ENCODE measurements around the gene DUSP3. TPM values are rescaled to one million over a fixed set of nuclear protein-coding genes. Genes with fewer than 3 reads are reported as not detected.
"Not testable (repeated sequence)": the region's sequence is repeated elsewhere in the genome, so short reads cannot be mapped to it uniquely, and the experiment has no call there.

DUSP3 gene
- total RNA-seq, 2 donors from 2014 or later = 9.2 to 11.0 TPM

GRCh38 chr17:43813386-43813785, 34.6 kb upstream of the DUSP3 start:
- Mint-ChIP-seq H3K4me3 (no peak overlapping the region), H3K4me1 (ENCODE audit: low read depth) (no peaks in the 10 kb centered on the region), H3K27me3 (ENCODE audit: low read depth) (peaks cover 6% of the 10 kb centered on the region), H3K27ac (no peak overlapping the region), H3K36me3 (ENCODE audit: insufficient read depth in 2 of 2) (no peaks in the 10 kb centered on the region), H3K9me3 (no peaks in the 10 kb centered on the region)
- ATAC-seq (replicated peaks in 1 of 2) = no peak
- DNase-seq = no peak

DNA sequence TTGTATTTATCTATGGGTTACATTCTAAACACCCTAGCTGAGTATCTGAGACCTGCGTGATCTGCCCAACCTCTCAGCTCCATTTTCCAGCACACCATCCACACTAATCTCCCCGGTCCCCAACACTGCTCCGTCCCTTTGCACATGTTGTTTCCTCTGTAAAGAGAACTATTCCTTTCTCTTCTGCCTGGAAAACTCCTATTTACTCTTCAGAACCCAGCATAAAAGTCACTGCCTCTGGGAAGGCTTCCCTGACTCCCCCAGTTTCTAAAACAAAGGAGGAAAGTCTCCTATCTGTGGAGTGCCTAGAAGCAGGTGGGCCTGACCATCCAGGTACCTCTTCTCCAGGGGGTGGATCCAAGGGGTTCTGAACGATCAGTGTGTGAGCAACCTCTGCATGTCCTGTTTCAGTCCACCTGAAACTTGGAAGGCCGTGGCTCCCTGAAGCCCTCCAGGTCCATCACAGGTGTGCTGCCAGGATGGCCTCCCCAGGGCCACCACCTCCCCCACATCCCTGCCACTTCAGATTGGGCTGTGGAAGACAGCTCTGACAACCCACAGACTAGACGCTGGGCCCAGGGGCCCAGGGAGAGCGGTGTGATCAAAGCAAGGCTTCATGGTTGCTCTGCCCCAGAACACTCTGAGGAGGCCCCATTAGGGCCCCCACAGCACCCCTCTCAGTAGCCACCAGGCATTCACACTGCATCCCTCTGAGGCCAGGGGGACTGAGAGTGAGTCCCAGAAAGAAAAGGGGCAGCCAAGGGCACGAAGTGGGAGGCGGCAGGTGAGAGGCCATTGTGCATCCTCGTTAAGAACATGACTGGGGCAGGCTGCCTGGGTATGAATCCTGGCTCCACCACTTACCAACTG, 33.9 kb upstream of the DUSP3 start:
- DNase-seq (no peak), ATAC-seq (replicated peaks in 1 of 2) (no peak)
- no peak overlapping the region for H3K4me3 Mint-ChIP-seq
- no peaks in the 10 kb centered on the region for H3K4me1 Mint-ChIP-seq (ENCODE audit: low read depth)
- peaks cover 6% of the 10 kb centered on the region for H3K27me3 Mint-ChIP-seq (ENCODE audit: low read depth)
- H3K9me3 Mint-ChIP-seq = no peaks in the 10 kb centered on the region
- no peak overlapping the region for H3K27ac Mint-ChIP-seq
- no peaks in the 10 kb centered on the region for H3K36me3 Mint-ChIP-seq (ENCODE audit: insufficient read depth in 2 of 2)

DNA sequence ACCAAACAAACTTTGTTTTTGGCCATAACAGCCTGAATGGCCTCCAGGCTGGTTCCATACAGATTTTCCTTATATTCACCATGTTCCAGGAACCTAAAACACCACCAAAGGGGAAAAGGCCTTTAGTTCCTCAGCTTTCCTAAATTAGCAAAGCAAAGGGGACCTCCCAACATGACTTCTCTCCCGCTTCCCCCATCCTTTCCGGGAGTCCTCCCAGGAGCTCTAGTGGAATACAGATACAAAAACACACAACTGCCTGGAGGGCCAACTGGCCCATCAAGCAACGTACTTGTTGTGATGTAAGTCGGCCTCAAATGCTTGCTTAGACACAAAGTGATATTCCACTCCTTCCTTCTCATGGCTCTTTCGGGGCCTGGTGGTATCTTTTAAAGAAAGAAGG, 32.0 kb upstream of the DUSP3 start:
- Mint-ChIP-seq H3K9me3 (no peaks in the 10 kb centered on the region), H3K27ac (no peak overlapping the region), H3K4me3 (no peak overlapping the region), H3K36me3 (ENCODE audit: insufficient read depth in 2 of 2) (no peaks in the 10 kb centered on the region), H3K27me3 (ENCODE audit: low read depth) (peaks cover 6% of the 10 kb centered on the region), H3K4me1 (ENCODE audit: low read depth) (no peaks in the 10 kb centered on the region)
- ATAC-seq (replicated peaks in 1 of 2) (no peak), DNase-seq (no peak)

- Mint-ChIP-seq H3K4me1 (ENCODE audit: low read depth) (no peaks in the 10 kb centered on the region), H3K36me3 (ENCODE audit: insufficient read depth in 2 of 2) (no peaks in the 10 kb centered on the region), H3K27me3 (ENCODE audit: low read depth) (peaks cover 6% of the 10 kb centered on the region), H3K4me3 (no peak overlapping the region), H3K9me3 (no peaks in the 10 kb centered on the region), H3K27ac (no peak overlapping the region)
- ATAC-seq (replicated peaks in 1 of 2) = no peak
- DNase-seq = no peak
Measured at GRCh38 chr17:43810226-43810715, 31.5 kb upstream of the DUSP3 start.

GRCh38 chr17:43809121-43809520, 30.3 kb upstream of the DUSP3 start:
- no peaks in the 10 kb centered on the region for H3K9me3 Mint-ChIP-seq
- H3K4me3 Mint-ChIP-seq = no peak overlapping the region
- no peaks in the 10 kb centered on the region for H3K4me1 Mint-ChIP-seq (ENCODE audit: low read depth)
- no peak overlapping the region for H3K27ac Mint-ChIP-seq
- DNase-seq = no peak
- no peaks in the 10 kb centered on the region for H3K36me3 Mint-ChIP-seq (ENCODE audit: insufficient read depth in 2 of 2)
- peaks cover 6% of the 10 kb centered on the region for H3K27me3 Mint-ChIP-seq (ENCODE audit: low read depth)
- ATAC-seq (replicated peaks in 1 of 2) = no peak

GRCh38 chr17:43808076-43808475, 29.3 kb upstream of the DUSP3 start:
- no peaks in the 10 kb centered on the region for H3K9me3 Mint-ChIP-seq
- ATAC-seq (replicated peaks in 1 of 2) (no peak), DNase-seq (no peak)
- H3K4me3 Mint-ChIP-seq = no peak overlapping the region
- peaks cover 8% of the 10 kb centered on the region for H3K27me3 Mint-ChIP-seq (ENCODE audit: low read depth)
- H3K36me3 Mint-ChIP-seq (ENCODE audit: insufficient read depth in 2 of 2) = no peaks in the 10 kb centered on the region
- H3K27ac Mint-ChIP-seq = no peak overlapping the region
- H3K4me1 Mint-ChIP-seq (ENCODE audit: low read depth) = no peaks in the 10 kb centered on the region

DNA sequence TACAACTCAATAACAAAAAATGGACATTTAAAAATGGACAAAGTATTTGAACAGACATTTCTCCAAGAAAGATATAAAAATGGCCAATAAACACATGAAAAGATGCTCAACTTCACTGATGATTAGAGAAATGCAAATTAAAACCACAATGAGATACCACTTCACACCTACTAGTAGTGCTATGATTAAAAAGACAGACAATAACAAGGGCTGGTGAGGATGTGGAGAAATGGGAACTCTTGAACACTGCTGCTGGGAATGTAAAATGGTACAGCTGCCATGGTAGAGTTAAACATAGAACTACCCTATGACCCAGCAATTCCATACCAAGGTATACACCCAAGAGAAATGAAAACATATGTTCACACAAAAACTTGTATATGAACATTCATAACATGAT, 26.3 kb upstream of the DUSP3 start:
- no peaks in the 10 kb centered on the region for H3K4me1 Mint-ChIP-seq (ENCODE audit: low read depth)
- no peak overlapping the region for H3K27ac Mint-ChIP-seq
- H3K27me3 Mint-ChIP-seq (ENCODE audit: low read depth) = peaks cover 21% of the 10 kb centered on the region
- no peaks in the 10 kb centered on the region for H3K36me3 Mint-ChIP-seq (ENCODE audit: insufficient read depth in 2 of 2)
- H3K9me3 Mint-ChIP-seq = no peaks in the 10 kb centered on the region
- no peak overlapping the region for H3K4me3 Mint-ChIP-seq
- ATAC-seq (replicated peaks in 1 of 2) (no peak), DNase-seq (no peak)

DNA sequence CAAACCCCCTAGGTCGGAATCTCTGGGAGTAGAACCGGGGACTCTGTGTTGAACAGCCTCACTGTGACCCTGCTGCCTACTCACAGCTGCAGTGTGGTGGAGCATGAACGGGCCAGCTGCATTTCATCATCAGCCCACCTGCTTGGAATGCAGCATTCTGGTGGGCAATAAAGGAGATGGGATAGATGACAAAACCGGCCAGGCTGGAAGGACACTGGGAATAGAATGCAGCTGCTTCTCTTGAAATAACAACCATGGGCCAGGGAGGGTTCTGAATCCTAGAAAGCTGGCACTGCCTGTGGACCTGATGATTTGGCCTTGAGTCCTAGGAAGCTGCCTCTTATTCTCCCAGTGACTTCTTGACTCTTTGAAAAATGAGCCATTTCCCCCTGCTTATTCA, 25.0 kb upstream of the DUSP3 start:
- peaks cover 21% of the 10 kb centered on the region for H3K27me3 Mint-ChIP-seq (ENCODE audit: low read depth)
- DNase-seq (no peak), ATAC-seq (replicated peaks in 1 of 2) (no peak)
- no peaks in the 10 kb centered on the region for H3K36me3 Mint-ChIP-seq (ENCODE audit: insufficient read depth in 2 of 2)
- H3K9me3 Mint-ChIP-seq = no peaks in the 10 kb centered on the region
- H3K4me3 Mint-ChIP-seq = no peak overlapping the region
- no peak overlapping the region for H3K27ac Mint-ChIP-seq
- H3K4me1 Mint-ChIP-seq (ENCODE audit: low read depth) = no peaks in the 10 kb centered on the region

DNA sequence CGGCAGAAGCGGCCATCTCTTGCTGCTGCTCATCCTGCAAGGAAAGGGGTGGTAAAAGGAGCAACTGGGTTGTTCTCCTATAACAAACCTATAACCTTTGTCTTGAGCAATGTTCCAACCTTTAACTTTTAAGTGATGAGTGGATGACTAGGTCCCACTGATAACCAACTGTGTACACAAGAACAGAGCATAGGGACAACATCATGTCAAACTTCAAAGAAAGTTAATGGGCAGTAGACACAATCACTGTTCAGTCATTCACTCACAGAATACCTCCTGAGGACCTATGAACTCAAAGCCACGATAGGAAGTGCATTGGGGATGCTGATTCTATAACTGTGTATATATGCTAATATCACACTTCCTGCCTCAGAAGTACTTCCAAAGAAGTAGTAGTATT, 23.1 kb upstream of the DUSP3 start:
- Mint-ChIP-seq H3K9me3 (no peaks in the 10 kb centered on the region), H3K36me3 (ENCODE audit: insufficient read depth in 2 of 2) (no peaks in the 10 kb centered on the region), H3K4me3 (no peak overlapping the region), H3K27ac (no peak overlapping the region), H3K27me3 (ENCODE audit: low read depth) (peaks cover 29% of the 10 kb centered on the region), H3K4me1 (ENCODE audit: low read depth) (no peaks in the 10 kb centered on the region)
- ATAC-seq (replicated peaks in 1 of 2) = no peak
- DNase-seq = no peak

- H3K27ac Mint-ChIP-seq = no peak overlapping the region
- no peaks in the 10 kb centered on the region for H3K36me3 Mint-ChIP-seq (ENCODE audit: insufficient read depth in 2 of 2)
- peaks cover 38% of the 10 kb centered on the region for H3K27me3 Mint-ChIP-seq (ENCODE audit: low read depth)
- DNase-seq (no peak), ATAC-seq (replicated peaks in 1 of 2) (no peak)
- no peak overlapping the region for H3K4me3 Mint-ChIP-seq
- H3K4me1 Mint-ChIP-seq (ENCODE audit: low read depth) = no peaks in the 10 kb centered on the region
- no peaks in the 10 kb centered on the region for H3K9me3 Mint-ChIP-seq
Measured at GRCh38 chr17:43800736-43801135, 22.0 kb upstream of the DUSP3 start.

- Mint-ChIP-seq H3K4me1 (ENCODE audit: low read depth) (no peaks in the 10 kb centered on the region), H3K9me3 (no peaks in the 10 kb centered on the region), H3K27ac (no peak overlapping the region), H3K27me3 (ENCODE audit: low read depth) (peaks cover 48% of the 10 kb centered on the region), H3K4me3 (no peak overlapping the region), H3K36me3 (ENCODE audit: insufficient read depth in 2 of 2) (no peaks in the 10 kb centered on the region)
- no peak for DNase-seq
- ATAC-seq (replicated peaks in 1 of 2) = no peak
Measured at GRCh38 chr17:43799047-43799446, 20.3 kb upstream of the DUSP3 start.

GRCh38 chr17:43798024-43798423, 19.2 kb upstream of the DUSP3 start:
- H3K36me3 Mint-ChIP-seq (ENCODE audit: insufficient read depth in 2 of 2); H3K9me3 Mint-ChIP-seq; ATAC-seq (replicated peaks in 1 of 2); H3K4me3 Mint-ChIP-seq; DNase-seq; H3K27ac Mint-ChIP-seq; H3K4me1 Mint-ChIP-seq (ENCODE audit: low read depth): not testable (repeated sequence)
- peaks cover 40% of the 10 kb centered on the region for H3K27me3 Mint-ChIP-seq (ENCODE audit: low read depth)

- H3K4me3 Mint-ChIP-seq; H3K4me1 Mint-ChIP-seq (ENCODE audit: low read depth); DNase-seq; ATAC-seq (replicated peaks in 1 of 2); H3K27ac Mint-ChIP-seq; H3K36me3 Mint-ChIP-seq (ENCODE audit: insufficient read depth in 2 of 2); H3K9me3 Mint-ChIP-seq: not testable (repeated sequence)
- H3K27me3 Mint-ChIP-seq (ENCODE audit: low read depth) = peaks cover 45% of the 10 kb centered on the region
Measured at GRCh38 chr17:43792668-43793067, 13.9 kb upstream of the DUSP3 start.

GRCh38 chr17:43791589-43791988, 12.8 kb upstream of the DUSP3 start:
- H3K9me3 Mint-ChIP-seq = no peaks in the 10 kb centered on the region
- H3K4me1 Mint-ChIP-seq (ENCODE audit: low read depth) = no peaks in the 10 kb centered on the region
- H3K27me3 Mint-ChIP-seq (ENCODE audit: low read depth) = peaks cover 35% of the 10 kb centered on the region
- H3K4me3 Mint-ChIP-seq = no peak overlapping the region
- no peaks in the 10 kb centered on the region for H3K36me3 Mint-ChIP-seq (ENCODE audit: insufficient read depth in 2 of 2)
- ATAC-seq (replicated peaks in 1 of 2) = peak; percentile 54 to 69
- H3K27ac Mint-ChIP-seq = no peak overlapping the region
- DNase-seq = no peak
